Mammary epithelial cell (primary cell): Measurements from ENCODE around the gene PRICKLE4.

Source experiments
- CTCF ChIP-seq, 2 donors: IDR thresholded peaks in 1 of 2; conservative IDR thresholded peaks in 1 of 2; 2 replicates each; pipeline ENCODE4 v1.5.1; 2011 to 2012; ENCODE audit warnings: inconsistent platforms in 2 of 2, low read length in 2 of 2, mild to moderate bottlenecking in 2 of 2, control low read depth in 1 of 2, low read depth in 1 of 2; ENCODE audit not compliant: insufficient read depth in 1 of 2; ENCODE audit errors: extremely low read depth in 1 of 2
- EZH2 ChIP-seq: IDR thresholded peaks from 2 replicates; pipeline ENCODE4 v1.6.1; 2012; ENCODE audit warnings: low read length, inconsistent platforms, borderline replicate concordance

- TF ChIP-seq CTCF (conservative IDR thresholded peaks at IDR 0.05 in 1 of 2, IDR thresholded peaks at IDR 0.05 in 1 of 2; ENCODE audit: extremely low read depth in 1 of 2, insufficient read depth in 1 of 2, low read depth in 1 of 2, low read length in 2 of 2) = no peak
- TF ChIP-seq EZH2 = no peak
These were observed 4.1 kb downstream of the PRICKLE4 start for GRCh38 chr6:41784581-41785171.
